Suprapubic skin (tissue), 3 donors: ENCODE results near the gene ROBO2.

Source experiments
- POLR2A ChIP-seq, 2 donors: fragments of 450-650 bp; IDR thresholded peaks; one replicate each; pipeline ENCODE4 v1.6.1; 2017; ENCODE audit warnings: antibody characterized with exemption in 2 of 2, mild to moderate bottlenecking in 2 of 2, moderate library complexity in 2 of 2
- TF ChIP-seq, protein P1 (sequence below), 2 donors: fragments of 200-600 bp in 1 of 2; fragments of 450-650 bp in 1 of 2; sonication (generic) in 1 of 2; IDR thresholded peaks; one replicate each; pipeline ENCODE4 v1.5.1; 2016 to 2019; ENCODE audit warnings: antibody characterized with exemption in 2 of 2, mild to moderate bottlenecking in 1 of 2, moderate library complexity in 1 of 2

DNA sequence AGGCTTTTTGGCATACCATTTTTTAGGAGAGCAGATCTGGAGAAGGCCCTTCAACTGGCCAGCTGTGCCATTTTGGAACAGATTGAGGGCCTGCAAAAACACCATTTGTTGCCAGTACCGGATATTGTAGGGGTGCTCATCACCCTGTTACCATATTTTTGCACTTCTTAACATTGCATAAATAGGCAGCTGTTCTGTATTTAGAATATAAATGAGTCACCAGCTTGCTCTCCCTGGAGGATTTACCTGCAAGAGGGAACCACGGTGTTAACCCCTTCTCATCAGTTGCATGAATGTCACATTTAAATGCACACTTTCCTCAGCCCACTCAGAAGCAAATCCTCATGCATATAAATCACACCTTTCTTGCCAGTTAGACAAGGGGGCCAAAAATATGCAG lies 435.6 kb downstream of the ROBO2 start:
- no peak for TF ChIP-seq POLR2A (IDR thresholded peaks at IDR 0.05)
- TF ChIP-seq, protein P1, sequence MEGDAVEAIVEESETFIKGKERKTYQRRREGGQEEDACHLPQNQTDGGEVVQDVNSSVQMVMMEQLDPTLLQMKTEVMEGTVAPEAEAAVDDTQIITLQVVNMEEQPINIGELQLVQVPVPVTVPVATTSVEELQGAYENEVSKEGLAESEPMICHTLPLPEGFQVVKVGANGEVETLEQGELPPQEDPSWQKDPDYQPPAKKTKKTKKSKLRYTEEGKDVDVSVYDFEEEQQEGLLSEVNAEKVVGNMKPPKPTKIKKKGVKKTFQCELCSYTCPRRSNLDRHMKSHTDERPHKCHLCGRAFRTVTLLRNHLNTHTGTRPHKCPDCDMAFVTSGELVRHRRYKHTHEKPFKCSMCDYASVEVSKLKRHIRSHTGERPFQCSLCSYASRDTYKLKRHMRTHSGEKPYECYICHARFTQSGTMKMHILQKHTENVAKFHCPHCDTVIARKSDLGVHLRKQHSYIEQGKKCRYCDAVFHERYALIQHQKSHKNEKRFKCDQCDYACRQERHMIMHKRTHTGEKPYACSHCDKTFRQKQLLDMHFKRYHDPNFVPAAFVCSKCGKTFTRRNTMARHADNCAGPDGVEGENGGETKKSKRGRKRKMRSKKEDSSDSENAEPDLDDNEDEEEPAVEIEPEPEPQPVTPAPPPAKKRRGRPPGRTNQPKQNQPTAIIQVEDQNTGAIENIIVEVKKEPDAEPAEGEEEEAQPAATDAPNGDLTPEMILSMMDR (IDR thresholded peaks at IDR 0.05), result no peak
